H1 (cell line): Measurements from ENCODE around the gene SOBP. TPM values are rescaled to one million over a fixed set of nuclear protein-coding genes. Genes with fewer than 3 reads are reported as not detected.

Experiments
- CTCF ChIA-PET: fragments of 300-600 bp; sonication (Branson Sonifier 250); formaldehyde crosslinking; loops from one replicate; lab custom pipeline; 2021; ENCODE audit not compliant: partially characterized antibody; lab: Charles Lee
- POLR2A ChIA-PET: fragments of 300-600 bp; sonication (Branson Sonifier 250); formaldehyde crosslinking; loops from one replicate; lab custom pipeline; 2021; ENCODE audit warnings: inconsistent platforms; ENCODE audit not compliant: partially characterized antibody; lab: Charles Lee
- DNase-seq, 2 experiments: peaks; one replicate each; pipeline versions ENCODE4 v3.0.0 to v3.0.0-alpha.2; 2010 to 2022; ENCODE audit warnings: low spot score in 2 of 2, low read depth in 1 of 2, mixed read lengths in 1 of 2
- FAIRE-seq: peaks from 2 replicates; lab custom pipeline; 2011; peaks lifted over from hg19 to GRCh38; lab: Jason Lieb, UNC
- H2AFZ ChIP-seq: 2 replicates; pipeline ENCODE4 v1.8.1; 2012; ENCODE audit warnings: low read length, inconsistent platforms
- H2AK5ac ChIP-seq: 2 replicates; pipeline ENCODE4 v1.6.1; 2013; ENCODE audit warnings: low read depth, low read length
- H2BK120ac ChIP-seq: replicated peaks from 2 replicates; pipeline ENCODE3; 2013; ENCODE audit warnings: low read depth, low read length, inconsistent platforms
- H2BK12ac ChIP-seq: 2 replicates; pipeline ENCODE4 v1.6.1; 2013; ENCODE audit warnings: low read depth, low read length
- H2BK15ac ChIP-seq: 2 replicates; pipeline ENCODE4 v1.6.1; 2013; ENCODE audit warnings: low read length
- H2BK20ac ChIP-seq: 2 replicates; pipeline ENCODE4 v1.6.1; 2013; ENCODE audit warnings: low read length
- H2BK5ac ChIP-seq: 2 replicates; pipeline ENCODE4 v1.6.1; 2013; ENCODE audit warnings: low read depth, low read length
- H3K14ac ChIP-seq: 2 replicates; pipeline ENCODE4 v1.6.1; 2013; ENCODE audit warnings: inconsistent platforms; ENCODE audit not compliant: insufficient read length
- H3K18ac ChIP-seq: 2 replicates; pipeline ENCODE4 v1.6.1; 2013; ENCODE audit warnings: low read length; ENCODE audit errors: extremely low read depth
- H3K23ac ChIP-seq: 2 replicates; pipeline ENCODE4 v1.6.1; 2013; ENCODE audit warnings: inconsistent platforms; ENCODE audit not compliant: insufficient read length
- H3K23me2 ChIP-seq: 2 replicates; pipeline ENCODE4 v1.6.1; 2013; ENCODE audit warnings: low read depth, low read length
- H3K27ac ChIP-seq: 2 replicates; pipeline ENCODE4 v1.6.1; 2011; ENCODE audit warnings: low read depth, low read length, inconsistent platforms
- H3K27me3 ChIP-seq, 4 experiments: replicated peaks in 1 of 4; 1 replicate in 1 of 4; 2 replicates in 3 of 4; pipeline versions ENCODE4 v1.6.1 to v1.8.1; 2011 to 2013; ENCODE audit warnings: low read length in 3 of 4, mild to moderate bottlenecking in 3 of 4, inconsistent platforms in 2 of 4, mixed read lengths in 2 of 4, moderate library complexity in 1 of 4; ENCODE audit not compliant: control insufficient read depth in 3 of 4, insufficient read depth in 3 of 4; ENCODE audit errors: extremely low read depth in 1 of 4
- H3K36me3 ChIP-seq, 4 experiments: 2 replicates each; pipeline versions ENCODE4 v1.6.1 to v1.8.1; 2011 to 2013; ENCODE audit warnings: mild to moderate bottlenecking in 4 of 4, low read length in 3 of 4, moderate library complexity in 2 of 4, control low read depth in 1 of 4, inconsistent platforms in 1 of 4; ENCODE audit not compliant: insufficient read depth in 4 of 4, control insufficient read depth in 2 of 4
- H3K4ac ChIP-seq: replicated peaks from 2 replicates; pipeline ENCODE3; 2013; ENCODE audit warnings: low read length, low read depth, mixed read lengths, inconsistent platforms; ENCODE audit not compliant: insufficient read length
- H3K4me1 ChIP-seq, 4 experiments: replicated peaks in 1 of 4; 1 replicate in 1 of 4; 2 replicates in 3 of 4; pipeline versions ENCODE4 v1.6.1 to v1.8.1; 2011 to 2013; ENCODE audit warnings: low read length in 3 of 4, inconsistent platforms in 2 of 4, mixed read lengths in 1 of 4; ENCODE audit not compliant: insufficient read depth in 4 of 4, control insufficient read depth in 3 of 4
- H3K4me2 ChIP-seq, 2 experiments: 2 replicates each; pipeline versions ENCODE4 v1.6.1 to v1.8.1; 2011 to 2013; ENCODE audit warnings: low read depth in 2 of 2, low read length in 2 of 2, control low read depth in 1 of 2, inconsistent platforms in 1 of 2, mild to moderate bottlenecking in 1 of 2; ENCODE audit not compliant: insufficient read depth in 1 of 2
- H3K4me3 ChIP-seq, 4 experiments: fragments of 200-600, 300-600 bp in 1 of 4; sonication (generic), shearing (Covaris generic), sonication (Bioruptor Twin) in 1 of 4; 2 replicates each; pipeline versions ENCODE4 v1.5.1 to v1.8.1; 2011 to 2016; ENCODE audit warnings: low read length in 4 of 4, low read depth in 3 of 4, control low read depth in 2 of 4, inconsistent platforms in 2 of 4, mild to moderate bottlenecking in 2 of 4, mixed read lengths in 1 of 4, moderate library complexity in 1 of 4; ENCODE audit not compliant: insufficient read depth in 2 of 4; ENCODE audit errors: extremely low read depth in 1 of 4
- H3K56ac ChIP-seq: replicated peaks from 2 replicates; pipeline ENCODE3; 2013; ENCODE audit warnings: low read depth, mild to moderate bottlenecking, mixed read lengths, low read length, inconsistent platforms; ENCODE audit not compliant: insufficient read length
- H3K79me1 ChIP-seq: 2 replicates; pipeline ENCODE4 v1.6.1; 2013; ENCODE audit warnings: low read depth, low read length, control low read depth
- H3K79me2 ChIP-seq, 2 experiments: 2 replicates each; pipeline versions ENCODE4 v1.6.1 to v1.8.1; 2012 to 2013; ENCODE audit warnings: low read length in 2 of 2, mild to moderate bottlenecking in 2 of 2, inconsistent platforms in 1 of 2; ENCODE audit not compliant: insufficient read depth in 2 of 2, control insufficient read depth in 1 of 2
- H3K9ac ChIP-seq, 4 experiments: replicated peaks in 1 of 4; 1 replicate in 1 of 4; 2 replicates in 3 of 4; pipeline versions ENCODE4 v1.6.1 to v1.8.1; 2011 to 2013; ENCODE audit warnings: low read depth in 3 of 4, low read length in 3 of 4, control low read depth in 2 of 4, mild to moderate bottlenecking in 2 of 4, moderate library complexity in 2 of 4, inconsistent platforms in 1 of 4; ENCODE audit errors: extremely low read depth in 1 of 4
- H3K9me3 ChIP-seq, 2 experiments: 2 replicates each; pipeline versions ENCODE4 v1.6.1 to v1.8.1; 2012 to 2013; ENCODE audit warnings: mild to moderate bottlenecking in 2 of 2, moderate library complexity in 2 of 2, control low read depth in 1 of 2, inconsistent platforms in 1 of 2, low read depth in 1 of 2, low read length in 1 of 2, mixed read lengths in 1 of 2; ENCODE audit not compliant: insufficient read depth in 2 of 2
- H4K20me1 ChIP-seq, 2 experiments: replicated peaks in 1 of 2; 2 replicates each; pipeline versions ENCODE3 to v1.8.1; 2011 to 2013; ENCODE audit warnings: inconsistent platforms in 2 of 2, low read length in 2 of 2, mild to moderate bottlenecking in 1 of 2; ENCODE audit not compliant: insufficient read depth in 2 of 2, control insufficient read depth in 1 of 2
- H4K5ac ChIP-seq: 2 replicates; pipeline ENCODE4 v1.6.1; 2013; ENCODE audit warnings: low read length, low read depth, mixed read lengths, inconsistent platforms; ENCODE audit not compliant: insufficient read length
- H4K8ac ChIP-seq: 2 replicates; pipeline ENCODE4 v1.8.0; 2013; ENCODE audit warnings: mild to moderate bottlenecking, moderate library complexity, low read length, inconsistent platforms; ENCODE audit not compliant: insufficient read depth; ENCODE audit errors: extremely low read depth
- H4K91ac ChIP-seq: replicated peaks from 2 replicates; pipeline ENCODE3; 2013; ENCODE audit warnings: low read length, mixed read lengths, inconsistent platforms; ENCODE audit not compliant: insufficient read length
- ASH2L ChIP-seq: fragments of 200-600, 300-600 bp; sonication (generic); IDR thresholded peaks from one replicate; pipeline ENCODE4 v1.7.1; 2017; ENCODE audit warnings: low read length
- ATF3 ChIP-seq: IDR thresholded peaks from 2 replicates; pipeline ENCODE4 v1.6.1; 2011; ENCODE audit warnings: low read depth, mild to moderate bottlenecking, low read length; ENCODE audit not compliant: insufficient read depth
- BACH1 ChIP-seq: IDR thresholded peaks from 2 replicates; pipeline ENCODE4 v1.6.1; 2012; ENCODE audit warnings: low read length, improper control_type of control experiment
- CBX8 ChIP-seq: fragments of 300-800, 300-1000 bp; sonication (generic); IDR thresholded peaks from 2 replicates; pipeline ENCODE4 v1.7.1; 2016; ENCODE audit warnings: low read depth, low read length, borderline replicate concordance
- E2F6 ChIP-seq: IDR thresholded peaks from 2 replicates; pipeline ENCODE4 v1.6.1; 2012; ENCODE audit warnings: inconsistent platforms
- HDAC2 ChIP-seq, 2 experiments: fragments of 300-600 bp in 1 of 2; sonication (generic) in 1 of 2; IDR thresholded peaks; 2 replicates each; pipeline ENCODE4 v1.6.1; 2011 to 2012; ENCODE audit warnings: low read depth in 2 of 2, low read length in 2 of 2, mild to moderate bottlenecking in 2 of 2, moderate library complexity in 2 of 2, borderline replicate concordance in 1 of 2, inconsistent platforms in 1 of 2
- KDM1A ChIP-seq: fragments of 200-600, 300-600 bp; sonication (generic); IDR thresholded peaks from 2 replicates; pipeline ENCODE4 v1.7.1; 2016; ENCODE audit warnings: mild to moderate bottlenecking, low read length, borderline replicate concordance
- NANOG ChIP-seq: IDR thresholded peaks from 2 replicates; pipeline ENCODE4 v1.6.1; 2011; ENCODE audit warnings: low read length, low read depth, mild to moderate bottlenecking, inconsistent platforms; ENCODE audit not compliant: insufficient read depth, poor library complexity, severe bottlenecking
- SIRT6 ChIP-seq: IDR thresholded peaks from one replicate; pipeline ENCODE4 v1.7.1; 2012; ENCODE audit warnings: low read length, inconsistent platforms
- SP4 ChIP-seq: IDR thresholded peaks from 2 replicates; pipeline ENCODE4 v1.6.1; 2012; ENCODE audit warnings: low read length, inconsistent platforms
- YY1 ChIP-seq: IDR thresholded peaks from 2 replicates; pipeline ENCODE4 v1.6.1; 2011; ENCODE audit warnings: low read depth, mild to moderate bottlenecking, low read length
- WGBS, 2 experiments: shearing (Covaris generic) in 1 of 2; methylation state at CpG; one replicate each; pipeline versions ENCODE4 v1.1.6 to v1.1.7; 2013 to 2015; ENCODE audit warnings: low lambda C conversion rate in 2 of 2, mixed read lengths in 2 of 2, inconsistent platforms in 1 of 2, low coverage in 1 of 2, missing lambda C conversion rate in 1 of 2; ENCODE audit not compliant: insufficient replicate concordance in 2 of 2, insufficient coverage in 1 of 2, insufficient read length in 1 of 2; ENCODE audit errors: extremely low coverage in 1 of 2, missing lambda C conversion rate in 1 of 2; 5-methylcytosine and 5-hydroxymethylcytosine counted together
- polyA plus RNA-seq, 7 experiments: library from polyadenylated mRNA; depleted of rRNA in 3 of 7; stranded (reverse) in 5 of 7; unstranded in 2 of 7; fragments of >200 nt in 5 of 7; fragments of 200-250 nt in 2 of 7; gene quantifications; 1 replicate in 5 of 7; 2 replicates in 1 of 7; 4 replicates in 1 of 7; pipeline versions ENCODE4 v1.2.1 to v1.2.3, GENCODE V29; 2011 to 2013; ENCODE audit warnings: missing spikeins in 2 of 7, mixed read lengths in 2 of 7
- total RNA-seq: library from RNA; stranded (reverse); fragmentation: NEBNext Ultra II Directional; extraction: Animal tissue kit (Norgen Biotek cat#: 25700); gene quantifications from 2 replicates; pipeline ENCODE4 v1.2.1, GENCODE V29; 2021

The SOBP gene
- total and polyA plus RNA-seq, 2 of the 8 experiments (the other 6 are each of a cell fraction or from before 2014, with no cell fraction given) = 0.45 to 6.2 TPM

GRCh38 chr6:107495971-107496370 lies 6.1 kb downstream of the SOBP start:
- Histone ChIP-seq H2BK120ac (no peak overlapping the region), H4K8ac (no peak overlapping the region), H4K5ac (no peak overlapping the region), H3K9ac (no peak overlapping the region), H3K4me3 (no peak overlapping the region), H2BK20ac (no peak overlapping the region), H3K23me2 (peaks cover 5% of the 10 kb centered on the region; the same call in 1 of the 2 replicates), H3K79me2 (0 out of 4 replicates have a peak, but pooled peaks cover 0 to 5% of the 10 kb centered on the region in 2 experiments), H3K36me3 (no peaks in the 10 kb centered on the region), H4K91ac (no peak overlapping the region), H3K9me3 (no peaks in the 10 kb centered on the region), H2BK12ac (no peak overlapping the region), H2AFZ (no peak overlapping the region), H3K23ac (no peak overlapping the region), H2AK5ac (no peak overlapping the region), H3K27me3 (peaks cover 0 to 17% (median 10%) of the 10 kb centered on the region in 4 experiments; a peak in 6 of 7 replicates), H3K56ac (no peak overlapping the region), H3K18ac (no peak overlapping the region), H3K4me1 (peaks cover 0 to 11% (median 9%) of the 10 kb centered on the region in 4 experiments; a peak in 6 of 7 replicates), H3K27ac (no peak overlapping the region), H3K4me2 (no peak overlapping the region), H3K79me1 (no peaks in the 10 kb centered on the region), H2BK15ac (no peak overlapping the region), H3K14ac (no peak overlapping the region), H4K20me1 (peaks cover 0 to 2% of the 10 kb centered on the region in 2 experiments), H2BK5ac (no peak overlapping the region), H3K4ac (no peak overlapping the region)
- ChIA-PET CTCF (no interaction called here), POLR2A (no interaction called here)
- no peak for TF ChIP-seq KDM1A
- no peak for TF ChIP-seq ATF3
- no peak for TF ChIP-seq NANOG
- TF ChIP-seq YY1 = no peak
- TF ChIP-seq E2F6 = no peak
- no peak for TF ChIP-seq SP4
- TF ChIP-seq CBX8 = no peak
- no peak for TF ChIP-seq BACH1
- no peak for TF ChIP-seq SIRT6
- TF ChIP-seq ASH2L = no peak
- no peak for TF ChIP-seq HDAC2 (IDR thresholded peaks at IDR 0.05; ENCODE audit: borderline replicate concordance in 1 of 2, low read depth in 2 of 2, low read length in 2 of 2)
- FAIRE-seq (no peak), DNase-seq (no peak)
- whole genome bisulfite sequencing, 2 experiments = 84% methylated on average over 2 of the region's 2 CpGs; no CpG with 5 or more reads in 1 of the 2 experiments
